Activated CD4-positive, alpha-beta memory T cell treated with anti-CD3 and anti-CD28 coated beads, Interleukin-2, amount 10 ng/mL, durations not matched to agents 7 days and 5 days (primary cell): Measurements from ENCODE around the gene HSPB9. TPM values are rescaled to one million over a fixed set of nuclear protein-coding genes. Genes with fewer than 3 reads are reported as not detected.

Source experiments
- CTCF ChIA-PET: fragments of 350-600 bp; sonication (Branson Sonifier 250); formaldehyde crosslinking; loops from one replicate; lab custom pipeline; 2021; ENCODE audit warnings: antibody characterized with exemption, inconsistent platforms; lab: Charles Lee
- POLR2A ChIA-PET: fragments of 350-600 bp; sonication (Branson Sonifier 250); formaldehyde crosslinking; loops from one replicate; lab custom pipeline; 2021; ENCODE audit warnings: antibody characterized with exemption; lab: Charles Lee
- DNase-seq: peaks from one replicate; pipeline ENCODE4 v3.0.0-alpha.2; 2020
- H3K27ac Mint-ChIP-seq: one replicate; pipeline ENCODE4 v1.8.0; 2021; ENCODE audit warnings: mild to moderate bottlenecking, mixed read lengths
- H3K27me3 Mint-ChIP-seq: one replicate; pipeline ENCODE4 v1.8.0; 2021; ENCODE audit warnings: mixed read lengths
- H3K36me3 Mint-ChIP-seq: one replicate; pipeline ENCODE4 v1.8.0; 2021; ENCODE audit warnings: low read depth, mixed read lengths
- H3K4me1 Mint-ChIP-seq: one replicate; pipeline ENCODE4 v1.8.0; 2021; ENCODE audit warnings: mixed read lengths
- H3K4me3 Mint-ChIP-seq: one replicate; pipeline ENCODE4 v1.8.0; 2021; ENCODE audit warnings: mild to moderate bottlenecking, mixed read lengths
- H3K9me3 Mint-ChIP-seq: one replicate; pipeline ENCODE4 v1.8.0; 2021; ENCODE audit warnings: mixed read lengths
- total RNA-seq, 2 experiments: library from RNA; stranded (reverse); gene quantifications; one replicate each; pipeline ENCODE4 v1.2.3, GENCODE V29; 2021

Gene HSPB9
- under 1 TPM in 1 of 2 experiments, not detected in 1; 0.18 TPM for total RNA-seq

DNA sequence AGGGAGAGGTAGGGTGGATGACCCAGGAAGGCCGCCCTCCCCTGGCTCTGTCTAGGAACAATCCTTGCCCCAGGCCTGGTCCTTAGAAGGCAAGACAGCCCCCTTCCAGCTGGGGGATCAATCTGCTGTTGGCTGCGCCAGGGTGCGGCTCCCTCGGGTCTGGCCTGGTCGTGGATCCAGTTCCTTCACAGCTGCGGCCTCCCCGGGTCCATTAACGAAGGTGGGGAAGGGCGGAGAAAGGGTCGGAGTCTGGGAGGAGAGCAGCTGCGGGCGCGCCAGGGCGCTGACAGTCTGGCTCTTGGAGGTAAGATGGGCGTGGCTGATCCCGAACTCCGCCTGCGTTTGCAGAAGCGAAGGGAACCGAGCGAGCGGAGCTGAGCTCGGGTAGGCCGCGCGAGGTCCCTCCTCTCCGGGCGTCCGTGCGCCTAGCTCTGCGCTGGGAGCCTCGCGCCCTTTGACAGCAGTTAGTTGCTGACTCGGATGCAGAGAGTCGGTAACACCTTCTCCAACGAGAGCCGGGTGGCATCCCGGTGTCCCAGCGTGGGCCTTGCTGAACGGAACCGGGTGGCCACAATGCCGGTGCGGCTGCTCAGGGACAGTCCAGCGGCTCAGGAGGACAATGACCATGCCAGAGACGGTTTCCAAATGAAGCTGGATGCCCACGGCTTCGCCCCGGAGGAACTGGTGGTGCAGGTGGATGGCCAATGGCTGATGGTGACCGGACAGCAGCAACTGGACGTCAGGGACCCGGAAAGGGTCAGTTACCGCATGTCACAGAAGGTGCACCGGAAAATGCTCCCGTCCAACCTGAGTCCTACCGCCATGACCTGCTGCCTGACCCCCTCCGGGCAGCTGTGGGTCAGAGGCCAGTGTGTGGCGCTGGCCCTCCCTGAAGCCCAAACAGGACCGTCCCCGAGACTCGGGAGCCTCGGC is at the start of gene HSPB9:
Gene HSPB9, plus strand, starts transcription at position 434 of the 933 bp plus-strand sequence. Its CDS starts 47 bp downstream, at position 481.
- H3K27me3 Mint-ChIP-seq: no peaks in the 10 kb centered on the region
- DNase-seq: no peak
- H3K4me3 Mint-ChIP-seq: peak within 1 kb of the TSS; percentile 61
- peaks cover 33% of the 10 kb centered on the region for H3K36me3 Mint-ChIP-seq
- no peak within 1 kb of the TSS for H3K27ac Mint-ChIP-seq
- ChIA-PET POLR2A (interaction anchor here (0.9 to 5.4 kb wide), 3 partner anchors 10 to 106 kb away, joined by 4 to 47 read pairs (median 41); partner anchors contain the start of genes DHX58 and DNAJC7), CTCF (no interaction called here)
- H3K9me3 Mint-ChIP-seq: no peaks in the 10 kb centered on the region
- H3K4me1 Mint-ChIP-seq: peaks cover 29% of the 10 kb centered on the region

DNA sequence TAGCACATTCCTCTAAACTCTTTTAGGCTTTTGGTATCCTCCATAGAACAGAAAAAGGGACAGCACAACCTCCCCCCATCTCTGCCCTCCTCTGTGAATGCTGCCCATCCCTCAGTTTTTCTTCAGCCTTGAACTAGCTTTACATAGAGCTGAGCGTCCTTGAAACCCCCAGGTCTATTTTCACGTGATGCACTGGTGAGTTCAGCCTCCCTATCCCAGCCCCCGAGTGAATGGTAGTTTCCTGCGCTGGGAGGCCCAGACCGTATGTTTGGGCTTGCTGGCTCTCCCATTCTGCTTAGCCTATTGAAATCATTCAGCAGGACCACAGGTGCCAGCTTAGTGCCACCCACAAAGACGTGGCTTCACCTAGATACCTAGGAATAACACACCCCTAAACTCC is 46.8 kb upstream of the HSPB9 start:
- Mint-ChIP-seq H3K4me1 (peaks cover 8% of the 10 kb centered on the region), H3K27ac (no peak overlapping the region), H3K9me3 (no peaks in the 10 kb centered on the region), H3K4me3 (no peak overlapping the region), H3K27me3 (peaks cover 29% of the 10 kb centered on the region), H3K36me3 (no peaks in the 10 kb centered on the region)
- DNase-seq: no peak
- POLR2A ChIA-PET: no interaction called here
- CTCF ChIA-PET: interaction anchor here (1.9 kb wide), 1 partner anchor 8 kb away, joined by 6 read pairs; no protein-coding TSS in a partner anchor

DNA sequence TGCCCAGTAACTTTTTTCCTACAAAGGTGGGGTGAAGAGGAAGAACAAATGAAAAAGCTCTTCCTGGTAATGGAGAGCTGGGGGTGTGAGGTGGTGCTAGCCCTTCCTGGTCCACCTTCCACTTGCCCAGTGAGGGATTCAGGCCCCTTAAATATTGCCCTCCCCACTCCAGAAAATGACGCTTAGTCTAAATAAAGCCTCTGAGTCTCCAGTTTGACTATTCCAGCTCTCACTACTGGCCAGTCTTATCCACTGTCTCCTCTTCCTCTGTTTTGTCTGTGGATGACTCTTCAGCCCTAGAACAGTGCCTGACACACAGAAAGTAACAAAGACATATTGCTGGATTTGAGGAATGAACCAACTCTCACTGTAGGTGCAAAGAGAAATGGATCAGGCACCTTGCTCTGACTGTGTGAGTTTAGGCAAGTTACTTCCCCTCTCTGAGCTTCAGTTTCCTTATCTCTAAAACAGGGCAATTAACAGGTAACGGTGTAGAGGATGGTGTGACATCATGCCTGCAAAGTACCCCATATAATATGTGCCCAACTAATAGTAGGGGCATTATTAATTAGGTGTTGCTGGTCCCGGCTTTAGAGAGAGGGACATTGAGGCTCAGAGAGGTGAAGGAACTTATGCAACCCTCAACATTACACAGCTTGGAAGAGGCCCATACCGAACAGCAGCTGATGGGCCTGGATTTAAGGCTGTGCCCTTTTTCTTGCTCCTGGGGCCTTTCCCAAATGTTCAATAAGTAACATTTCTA is 45.6 kb upstream of the HSPB9 start:
- no peak for DNase-seq
- no peaks in the 10 kb centered on the region for H3K36me3 Mint-ChIP-seq
- POLR2A ChIA-PET: interaction anchor here (0.8 kb wide), 1 partner anchor 12 kb away, joined by 3 read pairs; no protein-coding TSS in a partner anchor
- H3K27me3 Mint-ChIP-seq: peaks cover 19% of the 10 kb centered on the region
- H3K27ac Mint-ChIP-seq: no peak overlapping the region
- peaks cover 6% of the 10 kb centered on the region for H3K4me1 Mint-ChIP-seq
- H3K9me3 Mint-ChIP-seq: no peaks in the 10 kb centered on the region
- no peak overlapping the region for H3K4me3 Mint-ChIP-seq
- CTCF ChIA-PET: interaction anchor here (0.6 to 1.9 kb wide), 3 partner anchors 9 to 129 kb away, joined by 3 to 6 read pairs (median 3); no protein-coding TSS in a partner anchor

- DNase-seq: no peak
- no peak overlapping the region for H3K27ac Mint-ChIP-seq
- H3K4me3 Mint-ChIP-seq: no peak overlapping the region
- POLR2A ChIA-PET: interaction anchor here (0.8 kb wide), 1 partner anchor 12 kb away, joined by 3 read pairs; no protein-coding TSS in a partner anchor
- no peaks in the 10 kb centered on the region for H3K9me3 Mint-ChIP-seq
- peaks cover 3% of the 10 kb centered on the region for H3K4me1 Mint-ChIP-seq
- H3K36me3 Mint-ChIP-seq: no peaks in the 10 kb centered on the region
- CTCF ChIA-PET: interaction anchor here (1.9 kb wide), 1 partner anchor 10 kb away, joined by 6 read pairs; no protein-coding TSS in a partner anchor
- H3K27me3 Mint-ChIP-seq: peaks cover 16% of the 10 kb centered on the region
Measured at GRCh38 chr17:42077755-42078154, 44.8 kb upstream of the HSPB9 start.

GRCh38 chr17:42078396-42079043 is 44.1 kb upstream of the HSPB9 start:
- Mint-ChIP-seq H3K4me1 (no peaks in the 10 kb centered on the region), H3K4me3 (no peak overlapping the region), H3K27ac (no peak overlapping the region), H3K9me3 (no peaks in the 10 kb centered on the region), H3K36me3 (no peaks in the 10 kb centered on the region), H3K27me3 (peaks cover 10% of the 10 kb centered on the region)
- ChIA-PET POLR2A (no interaction called here), CTCF (no interaction called here)
- DNase-seq: no peak

DNA sequence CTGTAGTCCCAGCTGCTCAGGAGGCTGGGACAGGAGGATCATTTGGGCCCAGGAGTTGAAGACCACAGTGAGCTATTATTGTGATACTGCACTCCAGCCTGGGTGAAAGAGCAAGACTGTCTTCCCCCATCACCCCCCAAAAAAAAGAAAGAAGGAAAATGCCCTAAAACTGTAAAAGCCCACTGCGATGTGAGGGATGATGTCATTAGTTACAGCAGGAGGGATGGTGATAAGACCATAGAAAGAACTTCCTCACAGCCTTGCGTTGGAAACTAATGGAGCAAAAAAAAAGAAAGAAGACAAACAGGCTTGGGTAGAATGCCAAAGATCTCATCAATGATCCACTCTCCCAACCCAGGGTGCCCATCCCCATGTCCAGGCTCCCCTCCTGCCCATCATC is 43.1 kb upstream of the HSPB9 start:
- CTCF ChIA-PET: interaction anchor here (0.9 kb wide), 1 partner anchor 14 kb away, joined by 3 read pairs; no protein-coding TSS in a partner anchor
- Mint-ChIP-seq H3K27ac (no peak overlapping the region), H3K27me3 (peaks cover 4% of the 10 kb centered on the region), H3K4me1 (no peaks in the 10 kb centered on the region), H3K36me3 (no peaks in the 10 kb centered on the region), H3K9me3 (no peaks in the 10 kb centered on the region), H3K4me3 (no peak overlapping the region)
- POLR2A ChIA-PET: interaction anchor here (1.2 kb wide), 1 partner anchor 33 kb away, joined by 4 read pairs; the partner anchor contains the start of gene DHX58
- DNase-seq: no peak

- DNase-seq: no peak
- Mint-ChIP-seq H3K36me3 (no peaks in the 10 kb centered on the region), H3K4me1 (no peaks in the 10 kb centered on the region), H3K27ac (no peak overlapping the region), H3K27me3 (no peaks in the 10 kb centered on the region), H3K4me3 (no peak overlapping the region), H3K9me3 (no peaks in the 10 kb centered on the region)
- ChIA-PET POLR2A (no interaction called here), CTCF (no interaction called here)
Measured at GRCh38 chr17:42081516-42082129, 41.0 kb upstream of the HSPB9 start.

- Mint-ChIP-seq H3K27ac (no peak overlapping the region), H3K4me1 (no peaks in the 10 kb centered on the region), H3K36me3 (no peaks in the 10 kb centered on the region), H3K4me3 (no peak overlapping the region), H3K27me3 (peaks cover 18% of the 10 kb centered on the region), H3K9me3 (no peaks in the 10 kb centered on the region)
- CTCF ChIA-PET: interaction anchor here (0.8 kb wide), 1 partner anchor 67 kb away, joined by 3 read pairs; the partner anchor contains the start of gene NKIRAS2
- DNase-seq: no peak
- POLR2A ChIA-PET: no interaction called here
Measured at GRCh38 chr17:42087042-42087701, 35.4 kb upstream of the HSPB9 start.

GRCh38 chr17:42087736-42088705 is 34.6 kb upstream of the HSPB9 start:
- CTCF ChIA-PET: no interaction called here
- no peak for DNase-seq
- Mint-ChIP-seq H3K36me3 (no peaks in the 10 kb centered on the region), H3K27me3 (peaks cover 18% of the 10 kb centered on the region), H3K9me3 (no peaks in the 10 kb centered on the region), H3K4me3 (no peak overlapping the region), H3K4me1 (no peaks in the 10 kb centered on the region), H3K27ac (no peak overlapping the region)
- POLR2A ChIA-PET: no interaction called here

DNA sequence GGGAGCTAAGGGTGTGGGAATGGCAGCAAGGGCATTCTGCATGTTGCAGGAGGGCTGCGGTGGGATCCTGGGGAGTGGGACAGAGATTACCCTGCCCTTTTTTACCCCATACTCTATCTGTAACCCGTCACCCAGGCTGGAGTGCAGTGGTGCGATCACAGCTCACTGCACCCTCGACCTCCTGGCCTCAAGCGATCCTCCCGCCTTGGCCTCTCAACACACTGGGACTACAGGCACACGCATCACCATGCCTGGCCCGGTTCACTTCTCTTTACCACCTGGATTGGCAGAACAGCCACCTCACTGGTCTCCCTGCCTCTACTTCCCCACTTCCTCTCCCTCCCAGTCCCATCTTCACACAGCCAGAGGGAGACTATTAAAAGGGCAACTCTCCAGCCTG is 33.9 kb upstream of the HSPB9 start:
- Mint-ChIP-seq H3K36me3 (no peaks in the 10 kb centered on the region), H3K4me1 (no peaks in the 10 kb centered on the region), H3K27ac (no peak overlapping the region), H3K9me3 (no peaks in the 10 kb centered on the region), H3K4me3 (no peak overlapping the region), H3K27me3 (peaks cover 18% of the 10 kb centered on the region)
- no peak for DNase-seq
- CTCF ChIA-PET: no interaction called here
- POLR2A ChIA-PET: no interaction called here
